Retinal pigment epithelial cell (primary cell): Measurements from ENCODE around the gene FAM98C.

Source experiments
- DNase-seq: peaks from one replicate; pipeline ENCODE4 v3.0.0-alpha.2; 2010; ENCODE audit warnings: low read depth
- H3K4me3 ChIP-seq: 2 replicates; pipeline ENCODE4 v1.5.1; 2011; ENCODE audit warnings: mild to moderate bottlenecking, low read length, control low read depth, moderate library complexity
- TF ChIP-seq, protein P1 (sequence below): conservative IDR thresholded peaks from 2 replicates; pipeline ENCODE4 v1.5.1; 2011; ENCODE audit warnings: low read depth, low read length, control low read depth, inconsistent platforms

The FAM98C gene

DNA sequence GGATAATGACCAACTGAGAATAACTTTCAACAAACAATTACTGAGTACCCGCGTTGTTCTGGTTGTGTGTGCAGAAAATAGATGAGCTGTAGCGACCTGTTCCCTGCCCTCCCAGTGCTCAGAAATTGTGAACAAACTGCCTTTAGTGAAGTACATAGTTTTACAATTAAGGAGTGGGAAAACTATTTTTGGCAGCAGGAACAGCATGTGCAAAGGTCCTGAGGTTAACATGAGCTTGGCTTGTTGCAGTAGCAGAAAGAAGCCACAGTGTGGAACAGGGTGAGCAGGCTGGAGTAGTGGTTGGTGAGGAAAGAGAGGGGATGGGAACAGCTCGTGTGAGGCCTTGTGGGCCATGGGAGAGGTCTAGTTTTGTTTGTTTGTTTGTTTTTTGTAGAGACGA is 46.6 kb downstream of the FAM98C start:
- TF ChIP-seq, protein P1, sequence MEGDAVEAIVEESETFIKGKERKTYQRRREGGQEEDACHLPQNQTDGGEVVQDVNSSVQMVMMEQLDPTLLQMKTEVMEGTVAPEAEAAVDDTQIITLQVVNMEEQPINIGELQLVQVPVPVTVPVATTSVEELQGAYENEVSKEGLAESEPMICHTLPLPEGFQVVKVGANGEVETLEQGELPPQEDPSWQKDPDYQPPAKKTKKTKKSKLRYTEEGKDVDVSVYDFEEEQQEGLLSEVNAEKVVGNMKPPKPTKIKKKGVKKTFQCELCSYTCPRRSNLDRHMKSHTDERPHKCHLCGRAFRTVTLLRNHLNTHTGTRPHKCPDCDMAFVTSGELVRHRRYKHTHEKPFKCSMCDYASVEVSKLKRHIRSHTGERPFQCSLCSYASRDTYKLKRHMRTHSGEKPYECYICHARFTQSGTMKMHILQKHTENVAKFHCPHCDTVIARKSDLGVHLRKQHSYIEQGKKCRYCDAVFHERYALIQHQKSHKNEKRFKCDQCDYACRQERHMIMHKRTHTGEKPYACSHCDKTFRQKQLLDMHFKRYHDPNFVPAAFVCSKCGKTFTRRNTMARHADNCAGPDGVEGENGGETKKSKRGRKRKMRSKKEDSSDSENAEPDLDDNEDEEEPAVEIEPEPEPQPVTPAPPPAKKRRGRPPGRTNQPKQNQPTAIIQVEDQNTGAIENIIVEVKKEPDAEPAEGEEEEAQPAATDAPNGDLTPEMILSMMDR = no peak
- no peak for DNase-seq
- no peak overlapping the region for H3K4me3 ChIP-seq

GRCh38 chr19:38451036-38451435 is 48.1 kb downstream of the FAM98C start:
- no peak for DNase-seq
- no peak overlapping the region for H3K4me3 ChIP-seq
- TF ChIP-seq, protein P1 = no peak

- DNase-seq = no peak
- no peak overlapping the region for H3K4me3 ChIP-seq
- TF ChIP-seq, protein P1 = no peak
Measured at GRCh38 chr19:38451629-38452028, 48.7 kb downstream of the FAM98C start.

- no peak for DNase-seq
- H3K4me3 ChIP-seq = no peak overlapping the region
- TF ChIP-seq, protein P1 = no peak
Measured at GRCh38 chr19:38452430-38453366, 49.8 kb downstream of the FAM98C start.

DNA sequence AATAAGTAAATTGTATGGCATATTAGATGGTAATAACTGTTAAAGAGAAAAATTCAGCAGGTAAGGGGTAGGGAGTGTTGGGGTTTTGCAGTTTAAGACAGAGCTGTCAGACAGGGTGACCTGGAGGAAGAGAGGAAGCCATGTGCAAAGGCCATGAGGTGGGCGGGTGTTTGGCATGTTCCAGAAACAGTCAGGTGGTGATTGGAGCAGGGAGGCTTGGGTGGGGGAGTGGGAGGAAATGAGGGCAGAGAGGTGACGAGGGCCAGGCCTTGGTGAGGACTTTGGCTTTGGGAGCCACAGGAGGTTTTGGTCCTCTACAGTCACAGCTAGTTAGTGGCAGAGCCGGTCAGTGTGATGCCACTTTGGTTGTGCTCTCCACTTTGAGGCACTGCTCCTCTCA is 50.7 kb downstream of the FAM98C start:
- no peak overlapping the region for H3K4me3 ChIP-seq
- DNase-seq = no peak
- TF ChIP-seq, protein P1 = no peak

DNA sequence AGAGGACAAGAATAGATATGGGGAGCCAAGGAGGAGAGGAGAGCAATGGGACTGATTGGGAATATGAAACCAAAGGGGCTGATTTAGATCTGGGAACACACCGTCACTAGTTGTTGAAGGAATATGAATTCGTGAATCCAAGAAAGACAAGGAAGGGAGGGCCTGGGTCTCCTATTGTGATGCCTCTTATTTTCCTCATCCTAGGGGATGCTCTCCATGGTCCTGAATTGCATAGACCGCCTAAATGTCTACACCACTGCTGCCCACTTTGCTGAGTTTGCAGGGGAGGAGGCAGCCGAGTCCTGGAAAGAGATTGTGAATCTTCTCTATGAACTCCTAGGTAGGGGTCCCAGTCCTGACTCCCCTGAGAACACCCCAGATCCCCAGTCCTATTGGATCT is 52.1 kb downstream of the FAM98C start:
- DNase-seq = no peak
- H3K4me3 ChIP-seq = no peak overlapping the region
- TF ChIP-seq, protein P1 = no peak

DNA sequence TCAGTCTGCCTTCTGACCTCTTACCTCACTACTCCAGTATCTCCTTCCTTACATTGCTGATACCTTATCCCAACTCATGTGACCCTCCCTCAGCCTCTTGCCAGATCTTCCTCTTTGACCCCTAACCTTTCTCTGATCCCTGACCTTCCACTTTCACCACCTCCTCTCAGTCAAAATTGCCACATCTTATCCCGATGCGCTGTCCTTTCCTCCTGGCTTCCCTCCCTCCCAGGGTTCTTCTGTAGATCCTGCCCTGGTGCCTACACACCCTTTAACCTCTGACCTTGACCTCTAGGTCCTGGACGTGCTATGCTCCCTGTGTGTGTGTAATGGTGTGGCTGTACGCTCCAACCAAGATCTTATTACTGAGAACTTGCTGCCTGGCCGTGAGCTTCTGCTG is 54.3 kb downstream of the FAM98C start:
- H3K4me3 ChIP-seq = no peak overlapping the region
- DNase-seq = no peak
- TF ChIP-seq, protein P1 = no peak
